HepG2 (cell line): ENCODE data around the gene LAMA5. TPM values are rescaled to one million over a fixed set of nuclear protein-coding genes. Genes with fewer than 3 reads are reported as not detected.

Experiments used
- ARID5B ChIP-seq: IDR thresholded peaks from 2 replicates; pipeline ENCODE4 v1.4.0; 2020; ENCODE audit warnings: mild to moderate bottlenecking, missing genetic modification reagents
- HCFC1 ChIP-seq: fragments of 150-350 bp; IDR thresholded peaks from 2 replicates; pipeline ENCODE4 v1.6.1; 2014; ENCODE audit warnings: low read depth, low read length
- IKZF5 ChIP-seq: IDR thresholded peaks from 2 replicates; pipeline ENCODE4 v1.6.1; 2018; ENCODE audit warnings: missing genetic modification reagents, mild to moderate bottlenecking, missing compliant biosample characterization
- KLF16 ChIP-seq, 2 experiments: sonication (generic) in 1 of 2; formaldehyde crosslinking in 1 of 2; IDR thresholded peaks; 2 replicates each; pipeline versions ENCODE4 v1.6.1 to v1.8.0; 2016 to 2023; ENCODE audit warnings: missing genetic modification reagents in 2 of 2, missing compliant biosample characterization in 1 of 2
- PAX8 ChIP-seq: sonication (generic); formaldehyde crosslinking; IDR thresholded peaks from 2 replicates; pipeline ENCODE4 v1.8.0; 2022; ENCODE audit warnings: mild to moderate bottlenecking, missing genetic modification reagents, borderline replicate concordance
- PHF5A ChIP-seq: IDR thresholded peaks from one replicate; pipeline ENCODE4 v1.6.1; 2018; ENCODE audit warnings: low read depth, missing genetic modification reagents; ENCODE audit not compliant: unreplicated experiment
- RERE ChIP-seq: IDR thresholded peaks from 2 replicates; pipeline ENCODE4 v1.6.1; 2016; ENCODE audit warnings: low read depth, missing genetic modification reagents, missing compliant biosample characterization
- SMAD3 ChIP-seq: sonication (generic); formaldehyde crosslinking; IDR thresholded peaks from 2 replicates; pipeline ENCODE4 v1.4.0; 2020; ENCODE audit warnings: missing genetic modification reagents
- TEF ChIP-seq: sonication (generic); formaldehyde crosslinking; IDR thresholded peaks from 2 replicates; pipeline ENCODE4 v1.5.0; 2020; ENCODE audit warnings: missing genetic modification reagents
- U2AF1 ChIP-seq: fragments of 200-400 bp; formaldehyde crosslinking; optimal IDR thresholded peaks from 2 replicates; pipeline ENCODE3; 2017; ENCODE audit warnings: mild to moderate bottlenecking, low read depth, low read length
- ZFP36L2 ChIP-seq: sonication (generic); formaldehyde crosslinking; IDR thresholded peaks from 2 replicates; pipeline ENCODE4 v1.4.0; 2020; ENCODE audit warnings: missing genetic modification reagents
- ZGPAT ChIP-seq: IDR thresholded peaks from 2 replicates; pipeline ENCODE4 v1.6.1; 2016; ENCODE audit warnings: mild to moderate bottlenecking
- ZNF784 ChIP-seq: sonication (generic); formaldehyde crosslinking; IDR thresholded peaks from 2 replicates; pipeline ENCODE4 v1.5.1; 2020; ENCODE audit warnings: missing genetic modification reagents, mild to moderate bottlenecking, borderline replicate concordance
- polyA plus RNA-seq, 8 experiments: library from polyadenylated mRNA; depleted of rRNA in 3 of 8; stranded (reverse) in 7 of 8; unstranded in 1 of 8; fragments of >200 nt; fragmentation: Illumina TruSeq in 4 of 8; extraction: Trizol in 4 of 8; gene quantifications; 2 replicates each; pipeline versions ENCODE4 v1.2.1 to v1.2.3, GENCODE V29; 2011 to 2016; ENCODE audit warnings: low read depth in 4 of 8, missing spikeins in 1 of 8, mixed read lengths in 1 of 8; ENCODE audit not compliant: insufficient read depth in 1 of 8
- total RNA-seq, 5 experiments: library from RNA; depleted of rRNA; stranded (reverse); fragments of >200 nt; fragmentation: Illumina TruSeq; extraction: Trizol; gene quantifications; 2 replicates each; pipeline ENCODE4 v1.2.3, GENCODE V29; 2016; ENCODE audit warnings: low read depth in 1 of 5

LAMA5 gene
- total and polyA plus RNA-seq, 2 of the 13 experiments (the other 11 are each of a cell fraction or from before 2014, with no cell fraction given), result 21.0 to 44.7 TPM

GRCh38 chr20:62370807-62371587, 3.9 kb upstream of the LAMA5 start (continued):
- TF ChIP-seq RERE (CRISPR knock-in tag), result 0 out of 2 replicates have a peak, but pooled peaks have one; percentile 17
- TF ChIP-seq ZNF784 (CRISPR knock-in tag), result no peak; the same call in 1 of the 2 replicates
- no peak for TF ChIP-seq U2AF1
- peak; percentile 42; the same call in 1 of the 2 replicates for TF ChIP-seq ARID5B (CRISPR knock-in tag)
- TF ChIP-seq HCFC1, result no peak
- TF ChIP-seq TEF (CRISPR knock-in tag), result no peak
- 0 out of 2 replicates have a peak, but pooled peaks have one; percentile 58 for TF ChIP-seq PAX8 (CRISPR knock-in tag)
- TF ChIP-seq IKZF5, result peak; percentile 55
- TF ChIP-seq KLF16 (CRISPR knock-in tag; IDR thresholded peaks at IDR 0.05), result no peak; a peak in 1 of 4 replicates
- 0 out of 2 replicates have a peak, but pooled peaks have one; percentile 17 for TF ChIP-seq SMAD3 (CRISPR knock-in tag)
- peak; percentile 61 for TF ChIP-seq ZGPAT (CRISPR knock-in tag)
- peak; percentile 39 for TF ChIP-seq PHF5A (CRISPR knock-in tag)
- 0 out of 2 replicates have a peak, but pooled peaks have one; percentile 14 for TF ChIP-seq ZFP36L2 (CRISPR knock-in tag)
